Kidney epithelial cell (primary cell): ENCODE results near the gene PIM1. TPM values are rescaled to one million over a fixed set of nuclear protein-coding genes. Genes with fewer than 3 reads are reported as not detected.

Source experiments
- DNase-seq: peaks from one replicate; pipeline ENCODE4 v3.0.0-alpha.2; 2010; ENCODE audit warnings: low read depth
- H3K27me3 ChIP-seq: 2 replicates; pipeline ENCODE4 v1.6.0; 2011; ENCODE audit warnings: low read length; ENCODE audit not compliant: control insufficient read depth, insufficient read depth
- H3K36me3 ChIP-seq: 2 replicates; pipeline ENCODE4 v1.5.1; 2011; ENCODE audit warnings: low read length; ENCODE audit not compliant: control insufficient read depth, insufficient read depth
- H3K4me3 ChIP-seq: 2 replicates; pipeline ENCODE4 v1.5.1; 2011; ENCODE audit warnings: low read depth, mild to moderate bottlenecking, control low read depth, low read length
- total RNA-seq: library from RNA; depleted of rRNA; stranded (reverse); fragments of >200 nt; gene quantifications from 2 replicates; pipeline ENCODE4 v1.2.3, GENCODE V29; 2015
- TF ChIP-seq, protein P1 (sequence below): IDR thresholded peaks from 2 replicates; pipeline ENCODE4 v1.5.1; 2011; ENCODE audit warnings: mild to moderate bottlenecking, moderate library complexity, low read length, control low read depth, inconsistent platforms; ENCODE audit not compliant: insufficient read depth, poor library complexity, severe bottlenecking

The PIM1 gene
- total RNA-seq, 1 donor from 2014 or later, result 18.2 TPM

DNA sequence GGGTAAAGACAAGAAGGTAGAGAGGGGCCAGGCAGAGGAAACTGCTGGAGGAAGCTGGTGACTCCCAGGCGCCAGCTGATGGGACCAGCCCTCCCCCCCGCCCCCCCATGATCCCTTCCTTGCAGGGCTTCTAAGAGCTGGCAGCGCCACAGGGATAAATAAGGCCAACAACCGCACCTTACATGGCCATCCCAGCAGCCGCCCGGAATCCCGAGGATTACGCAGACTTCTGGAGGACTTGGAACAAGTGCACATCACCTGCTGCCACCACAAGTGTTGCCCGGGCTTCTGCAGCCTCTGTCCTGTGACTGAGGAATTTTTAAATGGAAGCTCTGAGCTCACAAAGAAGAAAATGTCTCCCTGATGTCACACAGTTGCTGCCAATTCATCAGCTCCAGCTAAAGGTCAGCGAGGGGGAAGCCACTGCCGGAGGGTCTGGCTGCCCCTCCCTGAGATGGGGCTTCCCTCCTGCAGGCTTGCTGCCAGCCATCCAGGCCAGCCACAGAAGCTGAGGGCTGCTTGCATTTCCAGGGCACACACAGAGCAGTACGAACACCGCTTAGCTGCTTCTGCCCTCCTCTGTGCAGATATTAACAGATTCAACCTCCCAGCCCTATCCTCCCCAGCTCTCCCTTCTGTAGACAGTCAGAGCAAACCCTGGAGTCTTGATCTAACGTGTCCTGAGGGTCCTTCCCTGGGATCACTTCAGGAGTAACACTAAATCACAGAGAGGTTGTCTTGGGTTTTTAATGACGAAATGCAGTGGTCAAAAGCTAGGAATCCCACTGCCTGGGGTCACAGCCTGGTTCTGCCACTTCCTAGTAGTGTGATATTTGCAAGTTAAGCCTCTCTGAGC lies 38.6 kb upstream of the PIM1 start:
- Histone ChIP-seq H3K36me3 (no peaks in the 10 kb centered on the region), H3K4me3 (no peak overlapping the region), H3K27me3 (no peaks in the 10 kb centered on the region)
- TF ChIP-seq, protein P1, sequence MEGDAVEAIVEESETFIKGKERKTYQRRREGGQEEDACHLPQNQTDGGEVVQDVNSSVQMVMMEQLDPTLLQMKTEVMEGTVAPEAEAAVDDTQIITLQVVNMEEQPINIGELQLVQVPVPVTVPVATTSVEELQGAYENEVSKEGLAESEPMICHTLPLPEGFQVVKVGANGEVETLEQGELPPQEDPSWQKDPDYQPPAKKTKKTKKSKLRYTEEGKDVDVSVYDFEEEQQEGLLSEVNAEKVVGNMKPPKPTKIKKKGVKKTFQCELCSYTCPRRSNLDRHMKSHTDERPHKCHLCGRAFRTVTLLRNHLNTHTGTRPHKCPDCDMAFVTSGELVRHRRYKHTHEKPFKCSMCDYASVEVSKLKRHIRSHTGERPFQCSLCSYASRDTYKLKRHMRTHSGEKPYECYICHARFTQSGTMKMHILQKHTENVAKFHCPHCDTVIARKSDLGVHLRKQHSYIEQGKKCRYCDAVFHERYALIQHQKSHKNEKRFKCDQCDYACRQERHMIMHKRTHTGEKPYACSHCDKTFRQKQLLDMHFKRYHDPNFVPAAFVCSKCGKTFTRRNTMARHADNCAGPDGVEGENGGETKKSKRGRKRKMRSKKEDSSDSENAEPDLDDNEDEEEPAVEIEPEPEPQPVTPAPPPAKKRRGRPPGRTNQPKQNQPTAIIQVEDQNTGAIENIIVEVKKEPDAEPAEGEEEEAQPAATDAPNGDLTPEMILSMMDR, result no peak
- no peak for DNase-seq

GRCh38 chr6:37131960-37132253 lies 38.0 kb upstream of the PIM1 start:
- TF ChIP-seq, protein P1, result no peak
- Histone ChIP-seq H3K4me3 (no peak overlapping the region), H3K36me3 (no peaks in the 10 kb centered on the region), H3K27me3 (no peaks in the 10 kb centered on the region)
- DNase-seq, result no peak

DNA sequence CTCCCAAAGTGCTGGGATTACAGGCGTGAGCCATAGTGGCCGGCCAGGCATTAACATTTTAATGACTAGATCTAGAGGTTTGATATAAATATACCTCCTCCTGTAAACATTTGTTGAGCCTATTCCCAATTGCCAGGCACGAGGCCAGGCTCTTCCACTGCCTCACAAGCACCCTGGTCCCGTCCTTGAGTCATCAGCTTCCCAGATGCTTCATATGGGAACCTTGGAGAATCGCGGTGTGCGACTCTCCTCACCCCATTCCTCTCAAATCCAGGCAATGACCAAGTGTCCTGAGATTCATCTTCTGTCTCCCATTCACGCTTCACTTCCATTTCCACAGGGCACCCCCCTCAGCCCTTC lies 35.9 kb upstream of the PIM1 start:
- TF ChIP-seq, protein P1, result no peak
- H3K27me3 ChIP-seq, result no peaks in the 10 kb centered on the region
- H3K36me3 ChIP-seq, result no peaks in the 10 kb centered on the region
- no peak overlapping the region for H3K4me3 ChIP-seq
- DNase-seq, result no peak

DNA sequence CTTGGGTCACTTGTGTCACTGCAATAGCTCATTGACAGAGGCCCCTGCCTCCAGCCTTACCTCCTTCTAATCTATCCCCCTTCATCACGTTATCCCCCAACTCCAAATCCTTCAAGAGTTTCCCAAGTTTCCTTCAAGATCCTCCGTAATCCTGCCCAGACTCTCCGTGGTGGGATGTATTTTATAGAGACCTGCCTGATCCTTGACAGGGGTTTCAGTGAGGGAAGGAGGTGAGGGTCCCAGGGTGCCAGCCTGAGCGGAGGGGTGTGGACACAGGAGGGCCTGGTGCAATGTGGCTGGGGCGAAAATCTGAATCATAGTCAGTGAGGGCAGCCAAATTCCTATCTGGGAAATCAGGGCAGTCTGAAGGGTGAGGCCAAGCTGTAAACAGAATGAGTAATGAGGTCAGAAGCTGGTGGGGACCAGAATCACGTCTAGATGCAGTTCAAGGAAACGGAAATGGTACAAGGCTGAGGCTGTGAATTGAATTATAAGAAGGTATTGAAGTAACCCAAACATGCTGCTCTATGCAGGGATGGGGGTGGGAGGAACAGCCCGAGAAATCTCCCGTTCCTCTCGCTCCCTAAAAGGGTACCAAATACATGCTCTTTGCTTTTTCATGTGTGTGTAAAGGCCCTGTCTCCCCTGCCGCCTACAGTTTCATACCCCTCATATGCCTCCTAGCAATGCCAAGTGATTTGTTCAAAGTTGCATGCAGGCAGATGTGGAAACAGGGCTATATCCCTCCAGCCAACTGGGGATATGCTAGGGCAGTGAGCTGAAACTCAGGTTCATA lies 35.4 kb upstream of the PIM1 start:
- Histone ChIP-seq H3K36me3 (no peaks in the 10 kb centered on the region), H3K4me3 (no peak overlapping the region)

GRCh38 chr6:37135835-37136694 lies 33.9 kb upstream of the PIM1 start:
- Histone ChIP-seq H3K4me3 (no peak overlapping the region), H3K27me3 (no peaks in the 10 kb centered on the region), H3K36me3 (no peaks in the 10 kb centered on the region)
- DNase-seq, result no peak
- TF ChIP-seq, protein P1, result no peak

More for the DNA sequence above, 35.4 kb upstream of the PIM1 start:
- peak; percentile 96 for DNase-seq
- H3K27me3 ChIP-seq, result no peaks in the 10 kb centered on the region
- TF ChIP-seq, protein P1, result no peak
